Measurements from ENCODE around the gene GPR17. TPM values are rescaled to one million over a fixed set of nuclear protein-coding genes. Genes with fewer than 3 reads are reported as not detected.

GPR17 gene
- total RNA-seq, 2 experiments from 2014 or later: not detected

DNA sequence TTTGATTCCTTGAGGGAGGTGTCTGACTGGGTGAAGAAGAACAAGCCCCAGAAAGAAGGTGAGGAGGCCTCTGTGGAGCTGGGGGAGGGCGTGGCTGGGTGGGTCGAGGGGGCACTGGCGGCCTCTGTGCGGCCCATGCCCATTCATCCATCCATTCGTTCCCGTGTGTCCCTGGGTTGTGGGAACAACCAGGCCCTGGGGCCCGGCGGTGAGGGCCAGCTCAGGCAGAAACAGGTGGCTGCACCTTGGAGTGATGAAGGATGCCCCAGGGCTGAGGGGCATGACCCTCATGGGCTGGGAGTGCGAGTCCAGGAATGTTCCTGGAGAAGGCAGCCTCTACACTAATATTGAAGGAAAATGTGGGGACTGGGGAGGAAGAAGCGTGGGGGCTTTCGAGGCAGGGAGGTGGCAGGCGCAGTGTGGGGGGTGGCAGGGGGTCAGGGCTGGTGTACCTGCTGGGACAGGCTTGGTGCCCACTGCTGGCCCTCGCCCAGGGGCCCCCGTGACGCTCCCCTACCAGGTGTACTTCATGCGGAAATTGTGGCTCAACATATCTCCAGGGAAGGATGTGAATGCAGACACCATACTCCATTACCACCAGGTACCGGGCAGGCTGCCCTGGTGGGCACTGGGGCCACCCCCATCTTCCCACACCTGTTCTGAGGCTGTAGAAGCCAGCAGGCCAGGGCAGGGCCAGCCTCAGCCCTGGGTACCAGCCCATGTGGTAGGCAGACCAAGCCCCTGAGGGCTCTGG lies 11.2 kb upstream of the GPR17 start:
- no peak overlapping the region for H3K27ac Mint-ChIP-seq
- intact Hi-C loops (cut with micrococcal nuclease): no loop called here
- no peaks in the 10 kb centered on the region for H3K9me3 Mint-ChIP-seq
- POLR2A ChIA-PET: no interaction called here
- TF ChIP-seq, protein P1, sequence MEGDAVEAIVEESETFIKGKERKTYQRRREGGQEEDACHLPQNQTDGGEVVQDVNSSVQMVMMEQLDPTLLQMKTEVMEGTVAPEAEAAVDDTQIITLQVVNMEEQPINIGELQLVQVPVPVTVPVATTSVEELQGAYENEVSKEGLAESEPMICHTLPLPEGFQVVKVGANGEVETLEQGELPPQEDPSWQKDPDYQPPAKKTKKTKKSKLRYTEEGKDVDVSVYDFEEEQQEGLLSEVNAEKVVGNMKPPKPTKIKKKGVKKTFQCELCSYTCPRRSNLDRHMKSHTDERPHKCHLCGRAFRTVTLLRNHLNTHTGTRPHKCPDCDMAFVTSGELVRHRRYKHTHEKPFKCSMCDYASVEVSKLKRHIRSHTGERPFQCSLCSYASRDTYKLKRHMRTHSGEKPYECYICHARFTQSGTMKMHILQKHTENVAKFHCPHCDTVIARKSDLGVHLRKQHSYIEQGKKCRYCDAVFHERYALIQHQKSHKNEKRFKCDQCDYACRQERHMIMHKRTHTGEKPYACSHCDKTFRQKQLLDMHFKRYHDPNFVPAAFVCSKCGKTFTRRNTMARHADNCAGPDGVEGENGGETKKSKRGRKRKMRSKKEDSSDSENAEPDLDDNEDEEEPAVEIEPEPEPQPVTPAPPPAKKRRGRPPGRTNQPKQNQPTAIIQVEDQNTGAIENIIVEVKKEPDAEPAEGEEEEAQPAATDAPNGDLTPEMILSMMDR (IDR thresholded peaks at IDR 0.05): no peak
- no peak overlapping the region for H3K4me3 Mint-ChIP-seq
- ATAC-seq (no peak), DNase-seq (no peak)
- peaks cover 56% of the 10 kb centered on the region for H3K4me1 Mint-ChIP-seq (ENCODE audit: low read depth)
- CTCF ChIA-PET: interaction anchor here (5.9 kb wide), 1 partner anchor 43 kb away, joined by 39 read pairs; no protein-coding TSS in a partner anchor
- no peaks in the 10 kb centered on the region for H3K27me3 Mint-ChIP-seq
- H3K36me3 Mint-ChIP-seq (ENCODE audit: low read depth): no peaks in the 10 kb centered on the region

DNA sequence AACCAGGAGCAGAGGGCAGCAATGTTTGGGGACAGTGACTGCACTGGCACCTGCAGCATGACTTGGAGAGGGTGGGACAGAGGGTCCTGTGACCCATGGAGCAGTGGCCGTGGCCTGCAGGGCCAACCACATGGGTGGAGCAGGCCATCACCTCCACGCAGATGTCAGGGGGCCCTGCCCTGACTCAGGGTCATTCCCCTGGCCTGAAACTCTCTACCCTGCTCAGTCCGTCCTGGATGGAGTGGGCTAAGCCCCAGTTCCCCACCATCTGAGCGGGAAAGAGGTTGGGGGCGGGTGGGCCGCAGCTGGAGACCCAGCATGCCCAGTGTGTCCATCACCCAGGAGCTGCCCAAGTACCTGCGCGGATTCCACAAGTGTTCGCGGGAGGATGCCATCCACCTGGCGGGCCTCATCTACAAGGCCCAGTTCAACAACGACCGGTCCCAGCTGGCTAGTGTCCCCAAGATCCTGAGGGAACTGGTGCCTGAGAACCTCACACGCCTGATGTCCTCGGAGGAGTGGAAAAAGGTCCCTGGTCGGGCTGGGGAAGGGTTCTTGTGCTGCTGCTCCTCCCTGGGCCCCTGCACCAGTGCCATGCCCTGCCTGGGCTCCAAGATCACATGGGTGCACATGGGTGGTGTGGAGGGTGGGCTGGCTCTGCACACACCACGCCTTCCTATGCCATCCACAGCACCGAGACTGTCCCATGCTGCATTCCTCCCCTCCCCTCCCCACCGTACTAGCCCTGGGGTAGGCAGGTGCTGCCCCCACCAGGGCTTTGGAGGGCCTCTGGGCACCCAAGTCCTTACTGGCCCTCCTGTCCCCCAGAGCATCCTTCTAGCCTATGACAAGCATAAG lies 10.3 kb upstream of the GPR17 start:
- no peaks in the 10 kb centered on the region for H3K27me3 Mint-ChIP-seq
- CTCF ChIA-PET: interaction anchor here (5.9 kb wide), 1 partner anchor 44 kb away, joined by 39 read pairs; no protein-coding TSS in a partner anchor

DNA sequence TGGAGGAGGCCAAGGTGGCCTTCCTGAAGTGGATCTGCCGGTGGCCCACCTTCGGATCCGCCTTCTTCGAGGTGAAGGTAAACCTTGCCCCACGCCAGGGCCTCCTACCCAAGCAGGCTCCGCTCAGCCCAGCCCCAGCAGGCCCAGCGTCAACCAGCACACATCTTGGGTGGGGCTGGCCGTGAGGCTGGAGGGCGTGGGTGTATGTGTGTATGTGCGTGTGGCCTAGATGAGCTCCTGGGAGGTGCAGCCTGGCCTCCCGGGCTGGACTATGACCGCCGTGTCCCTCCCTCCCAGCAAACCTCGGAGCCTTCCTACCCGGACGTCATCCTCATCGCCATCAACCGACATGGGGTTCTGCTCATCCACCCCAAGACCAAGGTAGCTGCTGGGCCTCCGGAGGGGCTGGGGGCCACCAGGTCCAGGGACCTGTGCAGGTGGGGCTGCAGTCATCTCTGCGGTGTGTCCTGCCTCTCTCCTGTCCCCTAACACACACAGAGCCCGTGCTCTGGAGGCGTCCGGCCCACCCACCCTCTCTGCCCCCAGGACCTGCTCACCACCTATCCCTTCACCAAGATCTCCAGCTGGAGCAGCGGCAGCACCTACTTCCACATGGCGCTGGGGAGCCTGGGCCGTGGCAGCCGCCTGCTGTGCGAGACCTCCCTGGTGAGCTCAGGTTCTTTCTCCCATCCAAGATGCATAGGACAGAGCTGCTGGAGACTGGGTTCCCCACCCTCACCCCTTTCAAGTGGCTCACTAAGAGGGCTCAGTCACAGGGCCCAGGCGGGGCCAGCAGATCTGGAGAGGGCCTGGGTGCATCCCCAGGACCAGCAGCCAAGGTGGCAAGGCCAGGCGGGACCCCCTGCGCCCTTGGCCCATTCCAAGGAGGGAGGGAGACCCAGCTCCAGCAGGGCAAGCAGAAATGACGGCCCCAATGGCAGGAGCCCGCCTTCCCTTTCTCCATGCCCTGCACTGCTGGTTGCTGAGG lies 9.4 kb upstream of the GPR17 start:
- H3K4me1 Mint-ChIP-seq (ENCODE audit: low read depth): peaks cover 65% of the 10 kb centered on the region
- no peak overlapping the region for H3K4me3 Mint-ChIP-seq
- peak overlapping the region; percentile 30 for H3K27ac Mint-ChIP-seq
- H3K36me3 Mint-ChIP-seq (ENCODE audit: low read depth): no peaks in the 10 kb centered on the region
- ChIA-PET CTCF (interaction anchor here (1.0 to 5.9 kb wide), 4 partner anchors 14 to 45 kb away, joined by 3 to 39 read pairs (median 6); no protein-coding TSS in a partner anchor), POLR2A (interaction anchor here (1.4 kb wide), 1 partner anchor 45 kb away, joined by 3 read pairs; no protein-coding TSS in a partner anchor)
- DNase-seq (no peak), ATAC-seq (no peak)
- intact Hi-C loops (cut with micrococcal nuclease): no loop called here
- TF ChIP-seq, protein P1 (IDR thresholded peaks at IDR 0.05): no peak
- H3K27me3 Mint-ChIP-seq: no peaks in the 10 kb centered on the region
- H3K9me3 Mint-ChIP-seq: no peaks in the 10 kb centered on the region

More for the DNA sequence above, 10.3 kb upstream of the GPR17 start:
- DNase-seq: no peak
- H3K9me3 Mint-ChIP-seq: no peaks in the 10 kb centered on the region
- intact Hi-C loops (cut with micrococcal nuclease): no loop called here
- TF ChIP-seq, protein P1 (IDR thresholded peaks at IDR 0.05): no peak
- no peaks in the 10 kb centered on the region for H3K36me3 Mint-ChIP-seq (ENCODE audit: low read depth)
- peaks cover 61% of the 10 kb centered on the region for H3K4me1 Mint-ChIP-seq (ENCODE audit: low read depth)
- POLR2A ChIA-PET: no interaction called here
- ATAC-seq: no peak
- H3K4me3 Mint-ChIP-seq: no peak overlapping the region
- no peak overlapping the region for H3K27ac Mint-ChIP-seq

DNA sequence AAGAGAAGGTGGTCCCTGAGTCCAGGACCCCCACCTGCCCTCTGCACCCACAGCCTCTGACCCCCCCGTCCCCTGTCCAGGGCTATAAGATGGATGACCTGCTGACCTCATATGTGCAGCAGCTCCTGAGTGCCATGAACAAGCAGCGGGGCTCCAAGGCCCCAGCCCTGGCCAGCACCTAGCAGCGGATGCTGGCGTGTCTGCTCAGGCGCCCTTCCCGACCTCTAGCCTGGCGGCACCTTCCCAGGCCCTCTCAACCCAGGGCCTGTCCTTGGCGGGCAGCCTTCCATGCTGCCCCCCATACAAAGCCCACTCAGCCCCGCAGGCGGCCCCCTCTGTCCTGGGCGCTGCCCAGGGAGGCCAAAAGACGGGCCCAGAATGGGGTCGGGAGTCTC lies 8.7 kb upstream of the GPR17 start:
- ATAC-seq: no peak

More for the DNA sequence above, 8.7 kb upstream of the GPR17 start:
- DNase-seq: no peak
- Mint-ChIP-seq H3K27me3 (no peaks in the 10 kb centered on the region), H3K27ac (peak overlapping the region; percentile 30), H3K4me3 (no peak overlapping the region), H3K36me3 (ENCODE audit: low read depth) (no peaks in the 10 kb centered on the region), H3K9me3 (no peaks in the 10 kb centered on the region), H3K4me1 (ENCODE audit: low read depth) (peaks cover 65% of the 10 kb centered on the region)
- CTCF ChIA-PET: interaction anchor here (1.0 to 5.9 kb wide), 4 partner anchors 13 to 45 kb away, joined by 3 to 39 read pairs (median 6); no protein-coding TSS in a partner anchor
- intact Hi-C loops (cut with micrococcal nuclease): no loop called here
- POLR2A ChIA-PET: interaction anchor here (1.4 kb wide), 1 partner anchor 46 kb away, joined by 3 read pairs; no protein-coding TSS in a partner anchor
- TF ChIP-seq, protein P1 (IDR thresholded peaks at IDR 0.05): no peak
